Tongue (tissue), 2 donors: ENCODE results near the gene HBG2. TPM values are rescaled to one million over a fixed set of nuclear protein-coding genes. Genes with fewer than 3 reads are reported as not detected.
A peak's percentile ranks its signal among the peaks of the same experiment; 100 is the strongest.
"Not testable (repeated sequence)": the region's sequence is repeated elsewhere in the genome, so short reads cannot be mapped to it uniquely, and the experiment has no call there.

Experiments
- DNase-seq: peaks from one replicate; pipeline ENCODE4 v3.0.0-alpha.2; 2015
- total RNA-seq: library from RNA; depleted of rRNA; stranded (reverse); fragments of >200 nt; gene quantifications from one replicate; pipeline ENCODE4 v1.2.3, GENCODE V29; 2014

Gene HBG2
- 982 TPM for total RNA-seq

GRCh38 chr11:5254646-5255413 lies at the start of gene HBG2:
Gene HBG2 (minus strand): TSS chr11:5254781. CDS start chr11:5254728, 53 bp downstream.
- DNase-seq = not testable (repeated sequence)

- no peak for DNase-seq
Measured at GRCh38 chr11:5304046-5304445, 49.5 kb upstream of the HBG2 start.

DNA sequence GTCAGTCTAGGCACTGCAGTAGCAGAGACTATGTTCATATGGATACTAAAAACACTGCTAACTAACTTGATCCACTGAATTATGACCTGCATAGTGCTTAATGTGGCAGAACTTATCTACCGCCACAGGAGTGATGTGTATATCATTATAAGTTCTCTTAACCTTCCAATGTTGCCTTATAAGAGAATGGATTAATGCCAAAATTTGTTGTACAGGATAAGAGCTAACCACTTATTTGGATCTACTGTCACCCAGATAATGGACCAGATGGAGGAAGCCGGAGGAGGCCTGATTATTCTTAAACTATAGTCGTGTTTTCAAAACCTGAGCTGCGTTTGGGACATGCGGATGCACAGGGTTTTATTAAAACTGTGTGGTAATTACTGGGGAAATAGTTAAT lies 49.0 kb upstream of the HBG2 start:
- no peak for DNase-seq

DNA sequence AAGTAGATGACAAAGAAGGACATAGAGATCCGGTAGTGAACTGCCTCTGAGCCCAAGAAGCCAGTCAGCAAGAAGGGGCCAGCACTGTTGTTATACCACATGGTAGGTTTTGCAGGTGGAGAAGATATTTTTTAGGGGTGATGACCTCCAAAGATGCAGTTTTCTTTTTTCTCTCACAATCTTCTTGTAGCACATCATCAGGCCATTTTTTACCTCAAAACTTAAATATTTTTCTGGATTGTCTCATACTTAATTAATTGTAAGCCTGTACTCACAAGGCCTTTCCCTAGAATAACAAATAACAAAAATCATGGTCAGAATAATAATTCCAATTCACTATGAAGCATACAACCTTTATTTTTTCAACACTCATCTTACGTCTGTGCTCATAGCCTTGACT lies 47.3 kb upstream of the HBG2 start, which contains the start of gene OR51B4:
OR51B4 (minus strand) TSS at position 101 of the 400 bp plus-strand sequence; CDS start at position 101, 0 bp downstream.
- DNase-seq = no peak

DNA sequence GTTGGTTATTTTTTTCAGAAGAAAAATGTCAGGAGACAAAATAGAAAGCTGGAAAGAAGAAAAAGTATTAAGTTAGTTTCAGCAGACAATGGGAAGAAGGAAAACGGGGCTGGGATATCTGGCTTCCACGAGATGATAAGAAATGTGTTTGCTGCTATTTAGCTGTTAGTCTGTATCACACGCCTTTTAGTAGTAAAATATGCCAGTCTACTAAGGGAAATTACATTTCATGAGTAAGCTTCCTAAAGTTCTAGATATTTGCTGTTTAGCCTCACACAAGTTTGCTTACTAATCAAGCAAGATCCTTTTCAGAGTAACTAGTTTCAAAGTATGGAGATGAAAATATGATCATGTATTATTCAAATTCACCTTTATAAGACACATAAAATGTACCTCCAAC lies 45.7 kb upstream of the HBG2 start:
- no peak for DNase-seq

DNA sequence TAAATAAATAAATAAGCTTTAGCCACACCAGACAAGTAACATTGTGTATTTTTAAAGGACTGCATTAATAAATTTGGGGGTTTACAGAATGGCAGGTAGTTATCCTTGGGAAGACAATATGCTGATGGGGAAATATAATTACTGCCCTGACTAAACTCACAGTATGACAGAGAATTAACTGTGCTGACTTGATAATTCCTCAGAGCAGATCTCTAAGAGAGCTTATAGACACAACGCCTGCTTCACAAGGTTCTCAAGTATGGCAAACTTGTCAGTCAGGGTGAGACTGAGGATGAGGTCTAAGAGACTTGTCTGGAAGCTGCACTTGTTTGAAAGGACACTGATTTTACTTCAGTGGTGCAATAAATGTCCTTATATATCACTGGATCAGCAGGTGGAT lies 43.9 kb upstream of the HBG2 start:
- no peak for DNase-seq

- no peak for DNase-seq
Measured at GRCh38 chr11:5297721-5298323, 43.2 kb upstream of the HBG2 start.

DNA sequence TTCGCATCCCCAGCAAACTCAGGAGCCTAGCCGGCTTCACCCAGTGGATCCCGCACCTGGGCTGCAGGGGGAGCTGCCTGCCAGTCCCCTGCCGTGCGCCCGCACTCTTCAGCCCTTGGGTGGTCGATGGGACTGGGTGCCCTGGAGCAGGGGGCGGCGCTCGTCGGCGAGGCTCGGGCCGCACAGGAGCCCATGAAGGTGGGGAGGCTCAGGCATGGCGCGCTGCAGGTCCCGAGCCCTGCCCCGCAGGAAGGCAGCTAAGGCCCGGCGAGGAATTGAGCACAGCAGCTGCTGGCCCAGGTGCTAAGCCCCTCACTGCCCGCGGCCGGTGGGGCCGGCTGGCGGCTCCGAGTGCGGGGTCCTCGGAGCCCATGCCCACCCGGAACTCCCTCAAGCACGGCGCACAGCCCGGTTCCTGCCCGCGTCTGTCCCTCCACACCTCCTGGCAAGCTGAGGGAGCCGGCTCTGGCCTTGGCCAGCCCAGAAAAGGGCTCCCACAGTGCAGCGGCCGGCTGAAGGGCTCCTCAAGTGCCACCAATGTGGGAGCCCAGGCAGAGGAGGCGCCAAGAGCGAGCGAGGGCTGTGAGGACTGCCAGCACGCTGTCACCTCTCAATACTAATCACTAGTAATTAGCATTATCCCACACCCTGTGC lies 39.9 kb upstream of the HBG2 start:
- DNase-seq = not testable (repeated sequence)

- no peak for DNase-seq
Measured at GRCh38 chr11:5293028-5293427, 38.4 kb upstream of the HBG2 start.

DNA sequence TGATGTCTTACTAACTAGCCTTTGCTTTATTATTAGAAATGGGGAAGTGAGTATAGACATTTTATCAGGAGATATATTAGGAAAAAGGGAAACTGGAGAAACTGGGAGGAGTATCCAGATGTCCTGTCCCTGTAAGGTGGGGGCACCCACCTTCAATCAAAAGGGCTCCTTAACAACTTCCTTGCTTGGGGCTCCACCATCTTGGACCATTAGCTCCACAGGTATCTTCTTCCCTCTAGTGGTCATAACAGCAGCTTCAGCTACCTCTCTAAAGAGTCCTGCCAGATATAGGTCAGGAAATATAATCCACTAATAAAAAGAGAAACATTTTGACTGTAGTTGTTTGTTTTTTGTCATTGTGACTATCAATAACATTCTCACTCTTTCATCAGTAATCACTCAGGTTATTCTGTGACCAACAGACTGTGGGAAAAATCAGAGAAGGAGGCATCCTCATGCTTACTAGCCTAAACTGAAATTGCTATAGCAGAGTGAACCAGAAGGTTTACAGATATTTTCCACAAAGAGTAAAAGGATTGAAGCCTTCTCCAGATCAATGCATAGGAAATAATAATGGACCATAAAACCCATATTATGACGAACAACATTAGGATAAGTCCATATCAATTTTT lies 36.7 kb upstream of the HBG2 start:
- DNase-seq = no peak

DNA sequence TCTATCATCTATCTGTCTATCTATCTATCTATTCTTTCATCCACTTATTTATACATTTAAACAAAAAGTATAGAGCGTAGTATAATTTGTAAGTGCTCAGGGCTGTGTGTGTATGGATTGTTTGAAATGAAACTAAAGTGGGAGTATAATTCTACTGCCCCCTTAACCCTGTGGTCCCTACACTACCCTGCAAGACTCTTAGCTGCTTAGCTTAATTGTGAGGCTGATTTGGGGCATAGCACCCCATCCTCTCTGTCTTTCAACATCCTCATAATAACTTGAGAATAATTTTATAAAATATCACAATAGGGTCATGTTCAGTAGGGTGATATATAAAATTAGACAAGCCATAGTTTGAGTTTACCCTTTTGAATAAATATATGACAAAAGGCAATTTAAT lies 35.5 kb upstream of the HBG2 start:
- no peak for DNase-seq

- no peak for DNase-seq
Measured at GRCh38 chr11:5289696-5290095, 35.1 kb upstream of the HBG2 start.

DNA sequence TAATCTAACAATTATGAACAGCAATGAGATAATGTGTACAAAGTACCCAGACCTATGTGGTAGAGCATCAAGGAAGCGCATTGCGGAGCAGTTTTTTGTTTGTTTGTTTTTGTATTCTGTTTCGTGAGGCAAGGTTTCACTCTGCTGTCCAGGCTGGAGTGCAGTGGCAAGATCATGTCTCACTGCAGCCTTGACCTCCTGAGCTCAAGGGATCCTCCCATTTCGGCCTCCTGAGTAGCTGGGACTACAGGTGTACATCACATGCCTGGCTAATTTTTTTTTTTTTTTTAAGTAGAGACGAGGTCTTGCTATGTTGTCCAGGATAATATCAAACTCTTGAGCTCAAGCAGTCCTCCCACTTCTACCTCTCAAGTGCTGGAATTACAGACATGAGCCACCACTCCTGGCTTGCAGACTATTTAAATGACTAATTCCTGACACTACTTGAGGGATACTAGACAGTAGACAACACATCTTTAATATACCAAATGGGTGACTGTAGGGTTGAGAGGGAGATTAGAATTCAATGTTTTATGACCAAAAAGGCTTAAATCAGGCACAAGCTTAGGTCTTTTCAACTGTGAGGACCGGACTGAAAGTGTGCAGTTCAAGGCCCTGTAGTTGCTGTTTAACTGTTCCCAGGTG lies 34.4 kb upstream of the HBG2 start:
- no peak for DNase-seq

DNA sequence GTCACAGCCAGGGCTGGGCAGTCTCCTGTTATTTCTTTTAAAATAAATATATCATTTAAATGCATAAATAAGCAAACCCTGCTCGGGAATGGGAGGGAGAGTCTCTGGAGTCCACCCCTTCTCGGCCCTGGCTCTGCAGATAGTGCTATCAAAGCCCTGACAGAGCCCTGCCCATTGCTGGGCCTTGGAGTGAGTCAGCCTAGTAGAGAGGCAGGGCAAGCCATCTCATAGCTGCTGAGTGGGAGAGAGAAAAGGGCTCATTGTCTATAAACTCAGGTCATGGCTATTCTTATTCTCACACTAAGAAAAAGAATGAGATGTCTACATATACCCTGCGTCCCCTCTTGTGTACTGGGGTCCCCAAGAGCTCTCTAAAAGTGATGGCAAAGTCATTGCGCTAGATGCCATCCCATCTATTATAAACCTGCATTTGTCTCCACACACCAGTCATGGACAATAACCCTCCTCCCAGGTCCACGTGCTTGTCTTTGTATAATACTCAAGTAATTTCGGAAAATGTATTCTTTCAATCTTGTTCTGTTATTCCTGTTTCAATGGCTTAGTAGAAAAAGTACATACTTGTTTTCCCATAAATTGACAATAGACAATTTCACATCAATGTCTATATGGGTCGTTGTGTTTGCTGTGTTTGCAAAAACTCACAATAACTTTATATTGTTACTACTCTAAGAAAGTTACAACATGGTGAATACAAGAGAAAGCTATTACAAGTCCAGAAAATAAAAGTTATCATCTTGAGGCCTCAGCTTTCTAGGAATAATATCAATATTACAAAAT lies 33.7 kb upstream of the HBG2 start:
- peak; percentile 7 for DNase-seq

- no peak for DNase-seq
Measured at GRCh38 chr11:5286901-5287300, 32.3 kb upstream of the HBG2 start.

GRCh38 chr11:5286351-5286750 lies 31.8 kb upstream of the HBG2 start:
- no peak for DNase-seq

DNA sequence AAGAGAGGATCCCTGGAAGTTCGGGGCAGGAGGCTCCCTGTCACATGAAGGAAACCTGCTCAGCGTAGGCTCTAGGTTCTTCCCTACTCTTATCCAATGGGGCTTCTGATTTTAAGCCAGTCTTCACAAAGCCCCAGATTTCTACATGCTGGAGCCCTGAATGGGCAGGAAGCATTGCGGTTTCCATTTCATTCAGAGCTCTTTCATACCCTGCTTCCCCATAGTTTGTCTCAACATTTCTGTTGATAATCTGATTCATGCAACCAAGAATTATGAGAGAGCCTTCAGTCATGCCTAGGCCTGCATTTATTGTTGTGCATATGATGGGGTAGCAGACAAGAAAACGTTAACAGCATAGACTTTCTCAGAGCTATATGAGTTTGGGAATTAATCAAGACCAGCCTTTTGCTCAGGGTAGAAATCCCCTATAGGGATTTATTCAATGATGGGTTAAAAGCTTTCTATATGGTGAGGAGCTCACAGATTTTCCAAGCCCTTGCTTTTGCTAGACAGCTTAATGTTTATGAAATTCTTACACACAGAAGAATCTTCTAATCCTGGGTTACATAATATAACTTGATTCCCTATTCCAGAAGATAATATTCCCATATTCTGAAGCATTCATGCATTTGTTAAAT lies 31.2 kb upstream of the HBG2 start:
- no peak for DNase-seq

- DNase-seq = peak; percentile 22
Measured at GRCh38 chr11:5284637-5285036, 30.1 kb upstream of the HBG2 start.

- DNase-seq = no peak
Measured at GRCh38 chr11:5283882-5284281, 29.3 kb upstream of the HBG2 start.

- no peak for DNase-seq
Measured at GRCh38 chr11:5283086-5283485, 28.5 kb upstream of the HBG2 start.

DNA sequence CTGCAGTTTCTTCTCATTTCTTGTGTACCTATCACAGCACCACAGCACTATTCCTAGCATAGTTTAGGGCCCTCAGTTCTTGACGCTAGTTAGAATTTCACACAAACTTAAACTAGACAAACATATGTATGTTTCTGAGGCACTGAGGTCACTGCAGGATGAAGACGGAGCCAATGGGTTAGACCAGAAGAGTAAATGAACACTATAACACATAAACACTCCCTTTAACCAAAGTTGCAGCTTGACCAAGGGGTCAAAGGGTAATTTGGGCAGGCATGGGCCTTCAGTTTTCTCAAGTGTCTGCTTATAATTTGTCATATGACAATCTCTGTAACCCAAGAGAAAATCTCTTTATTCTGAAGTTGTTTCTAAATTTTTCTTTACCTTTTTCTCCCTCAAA lies 28.0 kb upstream of the HBG2 start:
- no peak for DNase-seq
